NCI-H128 (cell line): ENCODE data around the gene ACSS2.

ENCODE experiments used
- DNase-seq: peaks from one replicate; lab custom pipeline; 2025; ENCODE audit not compliant: unreplicated experiment; lab: John Stamatoyannopoulos, UW

The ACSS2 gene, protein sequence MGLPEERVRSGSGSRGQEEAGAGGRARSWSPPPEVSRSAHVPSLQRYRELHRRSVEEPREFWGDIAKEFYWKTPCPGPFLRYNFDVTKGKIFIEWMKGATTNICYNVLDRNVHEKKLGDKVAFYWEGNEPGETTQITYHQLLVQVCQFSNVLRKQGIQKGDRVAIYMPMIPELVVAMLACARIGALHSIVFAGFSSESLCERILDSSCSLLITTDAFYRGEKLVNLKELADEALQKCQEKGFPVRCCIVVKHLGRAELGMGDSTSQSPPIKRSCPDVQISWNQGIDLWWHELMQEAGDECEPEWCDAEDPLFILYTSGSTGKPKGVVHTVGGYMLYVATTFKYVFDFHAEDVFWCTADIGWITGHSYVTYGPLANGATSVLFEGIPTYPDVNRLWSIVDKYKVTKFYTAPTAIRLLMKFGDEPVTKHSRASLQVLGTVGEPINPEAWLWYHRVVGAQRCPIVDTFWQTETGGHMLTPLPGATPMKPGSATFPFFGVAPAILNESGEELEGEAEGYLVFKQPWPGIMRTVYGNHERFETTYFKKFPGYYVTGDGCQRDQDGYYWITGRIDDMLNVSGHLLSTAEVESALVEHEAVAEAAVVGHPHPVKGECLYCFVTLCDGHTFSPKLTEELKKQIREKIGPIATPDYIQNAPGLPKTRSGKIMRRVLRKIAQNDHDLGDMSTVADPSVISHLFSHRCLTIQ

DNA sequence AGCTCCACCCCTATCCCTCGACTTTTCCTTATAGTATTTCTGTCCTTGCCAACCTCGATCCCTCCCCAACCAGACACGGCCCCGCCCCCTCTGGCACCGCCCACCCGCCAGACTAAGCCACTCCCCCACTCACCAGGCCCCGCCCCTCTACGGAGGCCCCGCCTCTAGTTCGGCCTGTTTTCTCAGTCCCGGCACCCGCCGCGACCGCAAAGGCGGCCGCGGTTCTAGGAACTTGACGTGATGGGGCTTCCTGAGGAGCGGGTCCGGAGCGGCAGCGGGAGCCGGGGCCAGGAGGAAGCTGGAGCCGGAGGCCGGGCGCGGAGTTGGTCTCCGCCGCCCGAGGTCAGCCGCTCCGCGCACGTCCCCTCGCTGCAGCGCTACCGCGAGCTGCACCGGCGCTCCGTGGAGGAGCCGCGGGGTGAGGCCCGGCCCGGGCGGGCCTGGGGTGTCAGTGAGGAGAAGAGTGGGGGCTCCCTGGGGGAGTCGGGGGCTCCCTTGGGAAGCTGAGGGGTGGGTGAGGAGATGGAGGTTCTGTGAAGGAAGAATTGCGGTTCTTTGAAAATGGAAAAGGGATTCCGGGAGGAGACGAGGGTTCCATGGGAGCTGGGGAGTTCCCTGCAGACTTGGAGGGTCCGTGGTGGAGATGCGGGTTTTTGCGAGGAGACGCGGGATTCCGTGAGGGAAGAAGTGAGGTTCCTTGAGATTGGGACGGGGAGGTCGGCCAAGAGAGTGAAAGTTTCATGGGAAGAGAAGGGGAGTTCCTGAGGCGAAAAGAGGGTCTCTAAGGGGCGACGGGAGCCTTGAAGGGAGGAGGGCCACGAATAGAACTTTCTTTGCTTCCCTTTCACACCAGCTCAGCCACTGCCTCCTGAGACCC, at the start of gene ACSS2:
TSS of gene ACSS2 (plus strand) at position 207 of the 877 bp plus-strand sequence. CDS start at position 241, 34 bp downstream.
- no peak for DNase-seq

DNA sequence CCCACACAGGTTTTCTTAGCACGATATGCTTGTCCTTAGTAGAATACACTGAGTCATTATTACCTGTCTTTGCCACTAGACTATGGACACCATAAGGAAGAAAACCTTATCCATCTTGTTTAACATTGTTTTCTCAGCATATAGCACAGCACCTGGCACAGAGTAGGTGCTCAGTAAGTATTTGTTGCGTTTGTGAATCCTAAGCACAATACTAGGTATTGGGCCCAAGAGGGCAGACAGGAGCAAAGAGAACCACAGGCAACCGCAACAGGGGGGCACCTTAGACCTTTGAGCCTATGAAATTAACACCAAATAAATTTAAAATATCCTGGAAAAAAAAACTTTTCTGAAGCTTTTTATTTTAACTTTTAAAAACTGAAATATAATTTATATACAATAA, 47.2 kb upstream of the ACSS2 start:
- DNase-seq = no peak

DNA sequence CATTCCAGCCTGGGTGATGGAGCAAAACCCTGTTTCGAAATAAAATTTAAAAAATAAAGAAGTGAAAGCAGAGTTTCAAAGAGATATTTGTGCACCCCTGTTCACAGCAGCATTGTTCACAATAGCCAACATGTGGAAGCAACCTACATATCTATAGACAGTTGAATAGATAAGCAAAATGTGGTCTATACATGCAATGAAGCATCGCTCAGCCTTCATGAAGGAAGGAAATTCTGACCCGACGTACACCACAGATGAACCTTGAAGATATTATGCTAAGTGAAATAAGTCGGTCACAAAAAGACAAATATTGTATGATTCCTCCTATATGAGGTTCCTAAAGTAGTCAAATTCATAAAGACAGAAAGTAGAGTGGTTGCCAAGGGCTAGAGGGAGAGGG, 44.5 kb upstream of the ACSS2 start:
- no peak for DNase-seq

DNA sequence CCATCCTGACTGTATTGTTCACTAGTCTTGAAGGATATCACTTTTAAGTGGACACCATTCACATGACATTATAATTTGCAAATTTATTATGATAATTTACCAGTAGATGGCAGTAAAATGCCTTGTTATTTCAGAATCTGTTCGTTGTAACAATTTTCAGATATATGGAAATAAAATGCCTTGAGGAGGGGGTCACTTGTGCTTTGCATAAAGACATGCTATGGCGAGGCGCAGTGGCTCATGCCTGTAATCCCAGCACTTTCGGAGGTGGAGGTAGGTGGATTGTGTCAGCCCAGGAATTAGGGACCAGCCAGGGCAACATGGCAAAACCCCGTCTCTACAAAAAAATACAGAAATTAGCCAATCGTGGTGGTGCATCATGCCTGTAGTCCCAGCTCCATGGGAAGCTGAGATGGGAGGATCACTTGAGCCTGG, 41.9 kb upstream of the ACSS2 start:
- DNase-seq = peak; percentile 20

DNA sequence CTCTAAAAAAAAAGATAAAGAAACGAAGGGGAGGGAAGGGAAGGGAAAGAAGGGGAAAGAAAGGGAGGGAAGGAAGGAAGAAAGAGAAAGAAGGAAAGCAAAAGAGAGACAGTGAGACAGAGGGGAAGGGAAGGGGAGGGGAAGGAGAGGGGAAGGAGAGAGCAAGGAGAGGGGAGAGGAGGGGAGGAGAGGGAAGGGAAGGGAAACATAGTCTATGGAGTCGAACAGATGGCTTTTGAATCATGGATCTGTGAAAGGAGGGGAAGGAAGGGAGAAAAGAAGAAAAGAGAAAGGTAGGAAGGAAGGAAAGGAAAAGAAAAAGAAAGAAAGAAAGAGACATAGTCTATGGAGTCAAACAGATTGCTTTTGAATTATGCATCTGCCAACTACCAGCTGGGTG, 34.3 kb upstream of the ACSS2 start:
- DNase-seq = no peak

DNA sequence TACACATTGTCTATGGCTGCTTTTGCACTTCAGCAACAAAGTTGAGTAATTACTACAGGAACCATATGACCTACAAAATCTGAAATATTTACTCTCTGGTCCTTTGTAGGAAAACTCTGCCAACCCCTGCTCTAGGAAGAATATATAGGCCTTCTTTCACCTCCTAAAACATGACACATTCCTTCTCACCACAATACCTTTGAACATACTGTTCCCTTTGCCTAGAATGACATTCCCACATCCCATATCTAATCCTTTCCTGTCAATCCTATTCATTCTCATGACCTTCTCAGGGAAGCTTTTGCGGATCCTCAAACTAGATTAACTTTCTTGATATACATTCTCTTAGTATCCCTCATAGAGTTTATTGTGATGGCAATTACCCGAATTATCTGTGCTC, 33.0 kb upstream of the ACSS2 start:
- no peak for DNase-seq

DNA sequence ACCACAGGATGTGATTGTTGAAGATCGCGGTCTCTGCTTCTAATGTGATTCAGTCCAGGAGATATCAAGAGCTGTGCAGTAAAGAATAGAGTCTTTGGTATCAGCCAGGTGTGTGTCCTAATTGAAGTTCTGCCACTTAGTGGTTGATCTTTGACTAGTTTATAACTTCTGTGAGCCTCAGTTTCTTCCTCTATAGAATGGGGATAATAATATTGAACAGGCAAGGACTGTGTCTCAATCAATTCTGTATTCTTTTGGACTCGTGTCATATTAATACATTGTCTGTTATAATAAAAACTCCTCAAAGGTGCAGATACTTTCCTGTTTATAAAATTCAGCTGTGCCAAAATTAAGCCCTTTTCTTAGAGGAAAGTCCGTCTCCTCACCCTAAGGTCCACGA, 27.8 kb upstream of the ACSS2 start:
- DNase-seq = no peak

DNA sequence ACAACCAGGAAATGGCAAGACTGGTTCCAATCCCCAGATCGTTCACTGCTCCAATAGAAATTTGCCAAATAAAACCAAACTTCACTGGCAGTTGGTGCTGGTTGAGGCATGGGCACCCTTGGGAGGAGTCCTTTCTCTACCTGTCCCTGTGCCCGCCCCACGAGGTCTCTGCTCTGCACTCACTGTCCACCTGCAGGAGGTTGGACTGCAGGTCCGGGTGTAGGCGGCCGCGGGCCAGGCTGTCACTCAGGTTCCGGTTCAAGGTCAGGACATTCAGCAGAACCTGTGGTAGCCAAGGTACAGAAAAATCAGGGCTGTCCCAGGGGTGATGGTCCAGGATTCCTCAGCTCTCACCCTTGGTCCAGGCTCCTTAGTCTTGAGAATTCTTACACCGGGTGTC, 26.6 kb upstream of the ACSS2 start:
- no peak for DNase-seq

DNA sequence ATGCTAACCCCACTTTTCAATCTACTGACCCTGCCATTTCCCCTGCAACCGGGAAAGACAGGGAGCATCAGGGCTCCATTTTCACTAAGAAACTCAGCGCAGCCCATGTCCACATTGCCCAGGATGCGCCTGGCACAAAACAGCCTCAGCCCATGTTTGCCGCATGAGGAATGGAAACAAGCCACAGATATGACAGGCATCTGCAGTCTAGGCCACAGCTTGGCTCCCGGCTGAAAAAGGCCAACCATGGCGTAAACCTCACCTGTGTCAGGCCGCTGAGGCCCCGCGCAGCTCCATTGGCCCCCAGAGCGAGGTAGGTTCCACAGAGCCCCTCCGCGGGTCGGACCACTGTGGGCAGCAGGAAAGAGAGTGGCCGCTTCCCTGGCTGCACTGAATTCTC, 25.4 kb upstream of the ACSS2 start:
- no peak for DNase-seq

DNA sequence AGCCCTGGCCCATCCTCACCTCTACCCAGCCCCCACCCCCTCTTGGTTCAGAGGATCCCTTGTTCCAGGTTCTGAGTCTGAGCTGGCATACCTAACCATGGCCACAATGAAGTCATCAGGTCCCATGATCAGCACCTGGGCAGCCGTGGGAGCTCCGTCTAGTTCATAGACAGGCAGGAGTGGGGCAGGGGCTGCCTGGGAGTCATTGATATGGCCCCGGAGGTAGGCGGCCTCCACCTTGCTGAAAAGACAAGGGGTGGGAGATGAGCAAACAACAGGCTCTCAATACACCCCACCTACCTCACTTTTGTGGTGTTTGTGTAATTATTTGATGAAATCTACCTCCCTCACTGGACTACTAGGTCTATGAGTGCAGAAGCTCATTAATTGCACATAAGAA, 24.1 kb upstream of the ACSS2 start:
- no peak for DNase-seq

DNA sequence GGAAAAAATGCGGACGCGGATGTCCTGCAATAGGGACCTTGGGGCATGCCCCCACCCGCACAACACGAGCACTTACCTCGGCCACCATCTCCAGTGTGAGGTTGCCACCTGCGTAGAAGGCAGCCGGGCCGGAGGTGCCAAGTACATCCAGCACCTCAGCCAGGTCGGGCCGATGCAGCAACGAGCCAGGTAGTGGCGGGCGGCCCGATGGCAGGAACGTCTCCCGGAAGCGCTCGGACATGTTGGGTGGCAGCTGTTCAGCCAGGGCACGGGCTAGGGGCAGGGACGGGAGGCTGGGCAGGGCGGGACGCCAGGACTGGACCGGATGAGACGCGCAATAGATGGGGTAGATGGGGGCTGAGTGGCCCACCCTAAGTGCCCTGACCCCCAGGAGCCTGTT, 17.0 kb upstream of the ACSS2 start:
- DNase-seq = no peak

DNA sequence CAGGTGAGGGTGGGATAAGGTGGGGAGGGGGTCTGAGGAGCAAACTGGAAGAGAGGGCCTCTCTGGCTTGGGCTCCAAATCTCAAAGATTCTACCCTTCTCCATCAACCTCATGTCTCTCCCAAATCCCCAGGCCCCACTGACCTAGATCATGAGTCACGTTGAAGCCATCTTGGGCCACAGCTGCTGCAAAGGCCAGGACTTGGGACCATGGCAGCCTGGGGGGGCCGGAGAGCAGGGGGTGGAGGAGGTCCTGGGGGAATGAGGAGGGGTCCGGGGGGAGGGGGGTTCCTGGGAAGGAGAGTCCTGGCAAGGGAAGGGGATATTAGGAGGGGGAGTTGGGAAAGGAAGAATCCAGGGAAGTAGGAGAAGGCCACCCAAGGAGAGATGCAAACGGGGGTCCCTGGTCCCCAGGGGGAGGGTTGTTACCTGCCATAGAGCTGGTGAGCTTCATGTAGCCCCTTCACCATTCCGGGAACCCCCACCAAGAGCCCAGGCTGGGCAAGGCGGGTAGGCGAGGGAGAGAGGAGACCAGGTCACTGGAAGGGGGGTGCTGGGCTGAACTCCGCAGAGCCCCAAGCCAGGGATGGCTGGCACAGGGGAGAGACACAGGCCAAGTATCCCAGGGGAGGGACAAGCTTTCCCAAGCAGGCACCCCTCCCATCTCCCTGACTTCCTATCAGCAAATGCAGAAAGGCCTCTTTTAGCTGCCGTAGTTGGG, 16.4 kb upstream of the ACSS2 start:
- DNase-seq = no peak

DNA sequence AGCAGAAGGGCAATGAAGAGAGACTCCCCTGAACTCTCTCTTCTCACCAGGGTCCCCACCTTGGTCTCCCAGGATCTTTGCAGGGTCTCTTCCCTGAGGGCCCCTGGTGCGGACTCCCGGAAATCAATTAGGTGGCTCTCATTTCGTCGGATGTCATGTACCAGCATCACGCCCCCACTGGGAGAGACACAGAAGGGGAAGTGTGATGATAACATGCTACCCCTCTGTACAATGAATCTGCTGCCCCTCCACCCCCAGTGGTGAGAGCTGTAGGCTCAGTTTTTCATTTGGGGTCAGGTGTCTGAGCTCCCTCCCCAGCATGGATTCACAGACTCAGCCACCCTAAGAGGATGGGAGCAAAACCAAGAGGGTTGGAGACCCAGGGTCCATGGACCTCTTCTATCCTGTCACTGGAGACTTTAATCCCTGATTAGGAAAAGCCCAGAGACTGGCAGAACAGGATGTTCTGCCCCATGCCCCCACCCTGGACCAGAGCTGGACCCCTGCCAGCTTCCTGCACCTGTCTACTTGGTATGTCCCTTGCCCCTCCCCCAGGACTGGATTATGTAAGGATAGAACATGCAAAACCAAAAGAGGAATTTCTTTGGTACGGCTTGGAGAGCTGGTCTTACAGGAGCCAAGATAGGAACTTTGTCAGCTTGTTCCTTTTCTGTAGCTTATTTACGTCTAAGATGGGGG, 14.9 kb upstream of the ACSS2 start:
- DNase-seq = no peak

DNA sequence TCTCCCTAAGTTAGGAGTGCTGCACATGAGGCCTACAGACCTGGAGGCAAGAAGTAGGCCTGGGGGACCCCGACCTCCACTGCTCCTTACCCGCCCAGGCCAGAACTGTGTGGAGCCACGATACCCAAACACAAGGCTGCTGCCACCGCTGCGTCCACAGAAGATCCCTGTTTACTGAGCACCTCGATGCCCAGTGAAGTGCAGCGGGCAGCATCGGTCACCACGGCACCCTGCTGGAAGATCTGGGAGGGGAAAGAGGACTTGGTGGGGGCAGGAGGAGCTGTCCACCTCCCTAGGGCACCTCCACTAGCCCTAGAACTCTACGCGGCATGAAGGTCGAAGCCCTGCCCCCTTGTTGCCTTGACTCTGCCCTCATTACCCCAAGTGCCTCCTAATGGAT, 13.7 kb upstream of the ACSS2 start:
- no peak for DNase-seq

DNA sequence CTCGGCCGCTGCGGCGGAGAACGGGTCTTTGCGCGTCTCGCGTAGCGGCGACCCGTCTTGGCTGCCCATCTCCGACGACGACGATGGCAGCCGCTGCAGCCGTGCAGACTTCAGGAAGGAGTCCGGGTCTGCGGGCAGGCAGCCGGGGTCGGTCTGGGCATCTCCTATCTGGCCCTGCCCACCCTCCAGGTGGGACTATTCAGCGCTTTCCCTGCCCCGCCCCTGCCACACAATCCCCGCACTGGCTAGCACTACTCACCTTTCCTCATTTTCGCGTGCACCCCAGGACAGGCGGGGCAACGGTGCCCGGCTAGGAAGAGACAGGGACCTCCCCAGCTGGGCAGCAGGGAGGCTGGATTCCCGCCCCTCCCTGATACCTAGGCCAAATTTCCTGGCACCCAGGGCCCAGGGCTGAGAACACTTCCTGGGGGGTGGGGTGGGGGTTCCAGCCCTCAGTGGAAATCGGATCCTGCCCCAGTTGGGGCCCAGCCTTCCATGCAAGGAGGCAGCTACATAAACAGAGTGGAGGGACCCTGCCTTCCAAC, 12.9 kb upstream of the ACSS2 start:
- no peak for DNase-seq

DNA sequence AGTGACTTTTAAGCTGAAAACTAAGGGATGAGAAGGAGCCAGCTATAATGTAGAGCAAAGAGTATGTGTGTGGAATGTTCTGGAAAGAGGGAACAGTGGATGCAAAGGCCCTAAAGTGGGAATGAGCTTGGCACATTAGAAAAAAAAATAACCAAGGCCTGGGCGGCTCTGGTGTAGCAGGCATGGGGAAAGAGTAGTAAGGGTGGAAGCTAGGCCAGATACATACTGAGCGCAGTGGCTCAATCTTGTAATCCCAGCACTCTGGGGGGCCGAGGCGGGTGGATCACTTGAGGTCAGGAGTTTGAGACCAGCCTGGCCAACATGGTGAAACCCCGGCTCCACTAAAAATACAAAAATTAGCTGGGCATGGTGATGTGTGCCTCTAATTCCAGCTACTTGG, 12.2 kb upstream of the ACSS2 start:
- DNase-seq = no peak

DNA sequence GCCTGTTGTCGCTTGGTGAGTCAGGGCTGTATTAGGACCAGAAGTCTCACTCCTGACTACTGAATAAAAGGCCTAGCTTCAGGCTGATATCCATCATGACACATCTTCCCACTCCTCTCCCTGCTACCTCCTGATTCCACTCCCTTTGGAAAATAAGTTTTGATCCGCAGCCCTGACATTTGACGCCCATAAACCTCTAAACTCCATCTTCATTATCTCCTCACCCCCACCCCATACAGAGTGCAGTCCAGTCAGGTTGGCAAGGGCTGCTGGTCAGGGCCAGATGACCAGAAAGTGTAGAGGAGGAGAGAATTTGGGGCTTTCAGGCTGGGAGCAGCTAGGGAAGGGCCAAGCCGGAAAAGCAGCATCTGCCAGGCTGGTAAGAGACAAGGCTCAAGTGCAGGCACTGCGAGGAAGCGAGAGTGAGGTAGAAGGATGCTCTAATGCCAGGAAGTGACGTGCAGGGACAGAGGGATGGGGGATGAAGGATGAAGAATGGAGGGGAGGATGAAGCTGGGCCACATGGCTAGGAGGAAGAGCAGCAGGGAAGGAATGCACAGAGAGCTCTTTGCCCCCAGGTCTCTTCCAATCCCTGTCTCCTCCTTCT, 5.0 kb upstream of the ACSS2 start:
- no peak for DNase-seq

DNA sequence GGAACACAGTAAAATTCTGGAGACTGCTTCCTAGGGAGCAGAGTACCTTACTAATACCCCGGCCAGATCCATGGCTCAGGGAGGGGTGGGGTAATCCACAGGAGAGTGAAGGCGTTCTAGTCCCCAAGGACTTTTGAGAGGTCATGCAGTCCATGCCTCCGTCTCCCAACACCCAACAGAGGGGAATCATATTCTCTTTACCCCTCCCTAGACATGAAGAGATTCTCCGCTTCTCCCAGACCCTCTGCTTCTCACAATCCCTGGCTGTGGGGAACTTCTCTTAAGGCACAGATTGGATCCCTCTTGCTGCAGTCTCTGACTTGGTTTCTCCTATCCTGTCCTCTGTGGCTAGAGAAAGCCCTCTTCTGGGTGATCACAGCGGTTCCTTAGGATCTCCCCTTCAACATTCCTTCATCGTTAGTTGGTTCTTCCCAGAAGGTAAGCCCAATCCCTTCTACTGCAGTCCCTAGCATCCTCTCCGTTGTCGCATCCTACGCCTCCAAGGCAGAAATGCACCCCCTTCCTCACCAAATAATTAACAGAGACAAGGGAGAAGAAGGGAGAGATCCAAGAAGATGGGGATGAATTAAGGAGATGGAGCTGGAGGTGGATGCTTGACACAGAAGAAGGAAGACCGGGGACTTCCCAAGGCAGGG, 4.3 kb upstream of the ACSS2 start:
- no peak for DNase-seq

DNA sequence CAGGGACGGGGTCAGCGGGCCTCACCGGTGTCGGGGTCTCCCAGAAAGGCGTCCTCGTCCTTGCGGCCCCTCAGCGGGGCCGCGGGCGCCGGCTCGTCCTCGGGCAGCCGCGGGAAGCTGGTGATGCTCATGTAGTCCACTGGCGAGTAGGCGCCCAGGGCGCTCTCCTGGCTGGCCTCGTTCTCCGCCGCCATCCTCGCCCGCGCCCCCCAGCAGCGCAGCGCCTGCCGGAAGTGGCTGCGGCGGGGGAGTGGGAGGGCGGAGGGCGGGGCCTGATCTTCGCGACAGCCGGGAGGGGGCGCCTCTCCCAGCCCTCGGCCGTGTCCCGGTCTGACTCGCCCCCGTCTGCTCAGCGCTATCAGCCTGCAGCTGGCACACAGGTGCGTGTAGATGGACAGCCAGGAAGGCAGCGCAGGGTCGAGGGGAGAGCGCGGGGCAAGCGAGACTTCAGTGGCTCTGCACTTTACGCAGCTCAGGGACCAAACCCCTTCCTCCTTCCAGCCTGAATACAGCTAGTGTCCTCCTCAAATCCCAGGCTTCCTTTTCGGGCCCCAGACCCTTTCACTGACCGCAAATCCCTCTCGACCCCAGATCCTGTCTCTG, 3.7 kb upstream of the ACSS2 start, which contains the start of gene GGT7:
TSS of gene GGT7 (minus strand) at position 235 of the 603 bp plus-strand sequence. CDS start at position 194, 41 bp downstream.
- peak; percentile 76 for DNase-seq
